GM12878 (cell line): ENCODE data around the gene DUS1L. TPM values are rescaled to one million over a fixed set of nuclear protein-coding genes. Genes with fewer than 3 reads are reported as not detected.

ENCODE experiments used
- ATAC-seq: fragments of 200-7000 bp; cut with Tn5 transposase; 3 replicates; pipeline ENCODE4 v1.9.1; 2020; ENCODE audit warnings: mild to moderate bottlenecking, moderate library complexity
- BruUV-seq: library from RNA; stranded (reverse); fragments of 400-500 nt; replicated peaks from 2 replicates; lab custom pipeline; 2021; lab: Mats Ljungman, UMichigan
- CTCF ChIA-PET: fragments of 300-600 bp; sonication (Branson Sonifier 250); formaldehyde crosslinking; extraction: SDS; loops from one replicate; lab custom pipeline; 2021; ENCODE audit warnings: inconsistent platforms; lab: Yijun Ruan, JAX
- POLR2A ChIA-PET: fragments of 350-600 bp; formaldehyde crosslinking; extraction: SDS; loops from one replicate; lab custom pipeline; 2021; ENCODE audit warnings: inconsistent platforms; lab: Charles Lee
- RAD21 ChIA-PET: fragments of 300-600 bp; sonication (Branson Sonifier 250); formaldehyde crosslinking; loops from one replicate; lab custom pipeline; 2023; ENCODE audit warnings: antibody characterized with exemption; ENCODE audit not compliant: unreplicated experiment; lab: Charles Lee
- SMC1A ChIA-PET: fragments of 300-600 bp; sonication (Branson Sonifier 250); formaldehyde crosslinking; loops from one replicate; lab custom pipeline; 2023; ENCODE audit not compliant: unreplicated experiment, uncharacterized antibody; lab: Charles Lee
- DNase-seq: peaks from one replicate; pipeline ENCODE4 v3.0.0-alpha.2; 2011; ENCODE audit warnings: low read depth, low spot score
- FAIRE-seq: peaks from 3 replicates; lab custom pipeline; 2011; peaks lifted over from hg19 to GRCh38; lab: Jason Lieb, UNC
- H2AFZ ChIP-seq: 2 replicates; pipeline ENCODE4 v1.6.0; 2011; ENCODE audit warnings: low read depth, low read length, control low read depth; ENCODE audit not compliant: control insufficient read depth
- H3K27ac ChIP-seq: 2 replicates; pipeline ENCODE4 v1.5.1; 2011; ENCODE audit warnings: control low read depth; ENCODE audit not compliant: control insufficient read depth, insufficient read depth
- H3K27me3 ChIP-seq, 2 experiments: replicated peaks in 1 of 2; 2 replicates each; pipeline versions ENCODE4 v1.6.0 to v1.6.1; 2011; ENCODE audit warnings: low read length in 1 of 2; ENCODE audit not compliant: control insufficient read depth in 2 of 2, insufficient read depth in 2 of 2
- H3K36me3 ChIP-seq, 2 experiments: 2 replicates each; pipeline ENCODE4 v1.5.1; 2011; ENCODE audit warnings: low read length in 1 of 2; ENCODE audit not compliant: control insufficient read depth in 2 of 2, insufficient read depth in 2 of 2
- H3K4me1 ChIP-seq: 2 replicates; pipeline ENCODE4 v1.6.1; 2011; ENCODE audit warnings: mild to moderate bottlenecking, low read length, moderate library complexity, mixed read lengths; ENCODE audit not compliant: control insufficient read depth, insufficient read depth
- H3K4me2 ChIP-seq: 2 replicates; pipeline ENCODE4 v1.6.0; 2011; ENCODE audit warnings: control low read depth; ENCODE audit not compliant: control insufficient read depth, insufficient read depth
- H3K4me3 ChIP-seq: fragments of 200-600 bp; sonication (generic); 2 replicates; pipeline ENCODE4 v1.5.1; 2016
- H3K79me2 ChIP-seq: 2 replicates; pipeline ENCODE4 v1.6.0; 2011; ENCODE audit warnings: low read length; ENCODE audit not compliant: control insufficient read depth, insufficient read depth
- H3K9ac ChIP-seq: 2 replicates; pipeline ENCODE4 v1.8.0; 2011; ENCODE audit warnings: low read length, control low read depth, mixed read lengths; ENCODE audit not compliant: control insufficient read depth, insufficient read depth
- H3K9me3 ChIP-seq: replicated peaks from 3 replicates; pipeline ENCODE4 v1.5.1; 2011; ENCODE audit warnings: mild to moderate bottlenecking, low read length; ENCODE audit not compliant: control insufficient read depth, insufficient read depth
- H4K20me1 ChIP-seq: 2 replicates; pipeline ENCODE4 v1.6.0; 2011; ENCODE audit not compliant: control insufficient read depth, insufficient read depth
- ATF7 ChIP-seq: fragments of 450-650 bp; IDR thresholded peaks from 2 replicates; pipeline ENCODE4 v1.6.1; 2016; ENCODE audit warnings: low read depth, mild to moderate bottlenecking
- FOXM1 ChIP-seq: IDR thresholded peaks from 2 replicates; pipeline ENCODE4 v1.6.1; 2012; ENCODE audit warnings: low read depth, mild to moderate bottlenecking, inconsistent platforms, low read length, moderate library complexity
- IRF4 ChIP-seq: IDR thresholded peaks from 2 replicates; pipeline ENCODE4 v1.6.1; 2011; ENCODE audit warnings: low read depth, low read length
- NR2F1 ChIP-seq: fragments of 450-650 bp; conservative IDR thresholded peaks from 2 replicates; pipeline ENCODE4 v1.6.1; 2017; ENCODE audit warnings: mild to moderate bottlenecking
- SMAD5 ChIP-seq: IDR thresholded peaks from 2 replicates; pipeline ENCODE4 v1.6.1; 2016; ENCODE audit warnings: antibody characterized with exemption, low read depth
- TCF3 ChIP-seq: IDR thresholded peaks from 2 replicates; pipeline ENCODE4 v1.6.1; 2012; ENCODE audit warnings: low read depth, mild to moderate bottlenecking, low read length, borderline replicate concordance; ENCODE audit not compliant: insufficient read depth
- WGBS: methylation state at CpG from one replicate; pipeline ENCODE4 v1.1.6; 2016; ENCODE audit warnings: low lambda C conversion rate; ENCODE audit not compliant: insufficient replicate concordance, insufficient coverage; ENCODE audit errors: missing lambda C conversion rate; 5-methylcytosine and 5-hydroxymethylcytosine counted together
- in situ Hi-C: fragments of 300-500 bp; cut with MboI; formaldehyde crosslinking; loops from 9 replicates; pipeline ENCODE4 v1.14.3; 2018; ENCODE audit warnings: mixed read lengths
- intact Hi-C: fragments of 100-400 bp; cut with micrococcal nuclease; formaldehyde crosslinking; loops from one replicate; pipeline ENCODE4 v1.14.2; 2022; ENCODE audit not compliant: unreplicated experiment
- polyA plus RNA-seq, 11 experiments: library from polyadenylated mRNA; depleted of rRNA in 4 of 11; unstranded in 6 of 11; stranded (reverse) in 5 of 11; fragments of >200 nt; fragmentation: Nextera tagmentation in 4 of 11; fragmentation: Illumina TruSeq in 1 of 11; extraction: Ambion mirVana in 4 of 11; extraction: Trizol in 1 of 11; gene quantifications; 1 replicate in 1 of 11; 2 replicates in 10 of 11; pipeline versions ENCODE4 v1.2.1 to v1.2.3, GENCODE V29; 2011 to 2016; ENCODE audit warnings: inconsistent platforms in 2 of 11, missing spikeins in 2 of 11, low read depth in 1 of 11
- total RNA-seq, 4 experiments: library from RNA; depleted of rRNA in 3 of 4; stranded (reverse); fragments of >200 nt in 3 of 4; fragmentation: Illumina TruSeq in 1 of 4; extraction: Trizol in 1 of 4; gene quantifications; 2 replicates each; pipeline versions ENCODE4 v1.2.1 to v1.2.3, GENCODE V29; 2013 to 2021
- TF ChIP-seq, protein P1 (sequence below): fragments of 450-650 bp; IDR thresholded peaks from 2 replicates; pipeline ENCODE4 v1.6.1; 2016; ENCODE audit warnings: mild to moderate bottlenecking
- TF ChIP-seq, protein P2 (sequence below): IDR thresholded peaks from 2 replicates; pipeline ENCODE4 v1.6.1; 2011; ENCODE audit warnings: borderline replicate concordance, low read depth, mild to moderate bottlenecking, moderate library complexity, low read length; ENCODE audit not compliant: insufficient read depth, poor library complexity, severe bottlenecking

The DUS1L gene
- total and polyA plus RNA-seq, 10 of the 15 experiments (the other 5 are each of a cell fraction or from before 2014, with no cell fraction given): 6.1 to 157 (median 44.5) TPM

DNA sequence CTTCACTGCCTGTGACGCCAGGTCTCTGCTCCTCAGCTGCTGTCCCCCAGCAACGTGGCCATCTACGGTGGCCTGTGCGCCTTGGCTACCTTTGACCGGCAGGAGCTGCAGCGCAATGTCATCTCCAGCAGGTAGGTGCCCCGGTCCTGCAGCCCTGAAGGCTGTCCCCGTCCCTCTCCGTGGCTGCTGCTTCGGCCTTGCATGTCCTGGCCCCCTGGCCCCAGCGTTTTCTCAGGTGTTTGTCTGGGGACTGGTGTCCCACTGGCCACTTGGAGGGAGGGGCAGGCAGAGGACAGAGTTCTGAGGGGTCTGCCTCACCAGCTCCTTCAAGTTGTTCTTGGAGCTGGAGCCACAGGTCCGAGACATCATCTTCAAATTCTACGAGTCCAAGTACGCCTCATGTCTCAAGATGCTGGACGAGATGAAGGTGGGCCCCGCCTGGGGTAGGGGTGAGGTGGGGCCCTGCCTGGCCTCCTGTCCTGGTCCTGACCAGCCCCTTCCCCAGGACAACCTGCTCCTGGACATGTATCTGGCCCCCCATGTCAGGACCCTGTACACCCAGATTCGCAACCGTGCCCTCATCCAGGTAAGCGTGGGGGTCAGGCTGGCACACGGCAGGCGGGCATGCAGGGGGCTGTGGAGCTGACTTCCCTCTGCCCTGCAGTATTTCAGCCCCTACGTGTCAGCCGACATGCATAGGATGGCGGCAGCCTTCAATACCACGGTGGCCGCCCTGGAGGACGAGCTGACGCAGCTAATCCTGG is 9.5 kb downstream of the DUS1L start:
- H3K4me1 ChIP-seq: peaks cover 4% of the 10 kb centered on the region
- no peak for DNase-seq
- H3K4me3 ChIP-seq: no peak overlapping the region
- ChIA-PET CTCF (no interaction called here), SMC1A (no interaction called here), RAD21 (no interaction called here), POLR2A (interaction anchor here (0.6 to 2.4 kb wide), 2 partner anchors 10 to 19 kb away, joined by 3 to 6 read pairs; partner anchors contain the start of gene DCXR)
- FAIRE-seq: no peak
- TF ChIP-seq, protein P1, sequence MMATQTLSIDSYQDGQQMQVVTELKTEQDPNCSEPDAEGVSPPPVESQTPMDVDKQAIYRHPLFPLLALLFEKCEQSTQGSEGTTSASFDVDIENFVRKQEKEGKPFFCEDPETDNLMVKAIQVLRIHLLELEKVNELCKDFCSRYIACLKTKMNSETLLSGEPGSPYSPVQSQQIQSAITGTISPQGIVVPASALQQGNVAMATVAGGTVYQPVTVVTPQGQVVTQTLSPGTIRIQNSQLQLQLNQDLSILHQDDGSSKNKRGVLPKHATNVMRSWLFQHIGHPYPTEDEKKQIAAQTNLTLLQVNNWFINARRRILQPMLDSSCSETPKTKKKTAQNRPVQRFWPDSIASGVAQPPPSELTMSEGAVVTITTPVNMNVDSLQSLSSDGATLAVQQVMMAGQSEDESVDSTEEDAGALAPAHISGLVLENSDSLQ: no peak
- TF ChIP-seq TCF3 (no peak), ATF7 (no peak), SMAD5 (0 out of 2 replicates have a peak, but pooled peaks have one; percentile 9), IRF4 (no peak), FOXM1 (no peak), NR2F1 (no peak)
- TF ChIP-seq, protein P2, sequence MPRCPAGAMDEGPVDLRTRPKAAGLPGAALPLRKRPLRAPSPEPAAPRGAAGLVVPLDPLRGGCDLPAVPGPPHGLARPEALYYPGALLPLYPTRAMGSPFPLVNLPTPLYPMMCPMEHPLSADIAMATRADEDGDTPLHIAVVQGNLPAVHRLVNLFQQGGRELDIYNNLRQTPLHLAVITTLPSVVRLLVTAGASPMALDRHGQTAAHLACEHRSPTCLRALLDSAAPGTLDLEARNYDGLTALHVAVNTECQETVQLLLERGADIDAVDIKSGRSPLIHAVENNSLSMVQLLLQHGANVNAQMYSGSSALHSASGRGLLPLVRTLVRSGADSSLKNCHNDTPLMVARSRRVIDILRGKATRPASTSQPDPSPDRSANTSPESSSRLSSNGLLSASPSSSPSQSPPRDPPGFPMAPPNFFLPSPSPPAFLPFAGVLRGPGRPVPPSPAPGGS: no peak
- in situ Hi-C loops: no loop called here
- no peak overlapping the region for H3K4me2 ChIP-seq
- no peak overlapping the region for H2AFZ ChIP-seq
- intact Hi-C loops: no loop called here
- ATAC-seq: no peak
- H3K9ac ChIP-seq: no peak overlapping the region
- H4K20me1 ChIP-seq: no peaks in the 10 kb centered on the region
- H3K9me3 ChIP-seq: no peaks in the 10 kb centered on the region
- no TSS peak for BruUV-seq
- H3K79me2 ChIP-seq: peaks cover 14% of the 10 kb centered on the region
- 89% methylated on average over 26 of the region's 28 CpGs for WGBS
- H3K36me3 ChIP-seq: peaks cover under 1 to 33% of the 10 kb centered on the region in 2 experiments
- no peaks in the 10 kb centered on the region for H3K27me3 ChIP-seq
- H3K27ac ChIP-seq: no peak overlapping the region
